ENCODE measurements around the gene MLLT3.

MLLT3 gene

GRCh38 chr9:20477940-20478620 is 144.2 kb downstream of the MLLT3 start:
- DNase-seq (ENCODE audit: low read depth in 2 of 2): no peak

GRCh38 chr9:20476912-20477521 is 145.3 kb downstream of the MLLT3 start:
- no peak for DNase-seq (ENCODE audit: low read depth in 2 of 2)

- DNase-seq (ENCODE audit: low read depth in 2 of 2): no peak
Measured at GRCh38 chr9:20474496-20474895, 147.8 kb downstream of the MLLT3 start.

- no peak for DNase-seq (ENCODE audit: low read depth in 2 of 2)
Measured at GRCh38 chr9:20473515-20474013, 148.7 kb downstream of the MLLT3 start.

- DNase-seq (ENCODE audit: low read depth in 2 of 2): no peak
Measured at GRCh38 chr9:20472342-20473045, 149.8 kb downstream of the MLLT3 start.

- DNase-seq (ENCODE audit: low read depth in 2 of 2): no peak
Measured at GRCh38 chr9:20466328-20467008, 155.8 kb downstream of the MLLT3 start.

- no peak for DNase-seq (ENCODE audit: low read depth in 2 of 2)
Measured at GRCh38 chr9:20464242-20464641, 158.1 kb downstream of the MLLT3 start.

- no peak for DNase-seq (ENCODE audit: low read depth in 2 of 2)
Measured at GRCh38 chr9:20463823-20464222, 158.5 kb downstream of the MLLT3 start.

GRCh38 chr9:20462410-20462809 is 159.9 kb downstream of the MLLT3 start:
- no peak for DNase-seq (ENCODE audit: low read depth in 2 of 2)

- no peak for DNase-seq (ENCODE audit: low read depth in 2 of 2)
Measured at GRCh38 chr9:20447291-20447690, 175.0 kb downstream of the MLLT3 start.

- DNase-seq (ENCODE audit: low read depth in 2 of 2): no peak
Measured at GRCh38 chr9:20446248-20446647, 176.1 kb downstream of the MLLT3 start.

- no peak for DNase-seq (ENCODE audit: low read depth in 2 of 2)
Measured at GRCh38 chr9:20442461-20443319, 179.6 kb downstream of the MLLT3 start.

- DNase-seq (ENCODE audit: low read depth in 2 of 2): no peak
Measured at GRCh38 chr9:20441711-20442423, 180.4 kb downstream of the MLLT3 start.

GRCh38 chr9:20441166-20441565 is 181.1 kb downstream of the MLLT3 start:
- DNase-seq (ENCODE audit: low read depth in 2 of 2): no peak

- no peak for DNase-seq (ENCODE audit: low read depth in 2 of 2)
Measured at GRCh38 chr9:20437476-20437875, 184.8 kb downstream of the MLLT3 start.

GRCh38 chr9:20436476-20437195 is 185.7 kb downstream of the MLLT3 start:
- no peak for DNase-seq (ENCODE audit: low read depth in 2 of 2)

- no peak for DNase-seq (ENCODE audit: low read depth in 2 of 2)
Measured at GRCh38 chr9:20428976-20429375, 193.3 kb downstream of the MLLT3 start.

- DNase-seq (ENCODE audit: low read depth in 2 of 2): no peak
Measured at GRCh38 chr9:20427359-20427758, 194.9 kb downstream of the MLLT3 start.

- DNase-seq (ENCODE audit: low read depth in 2 of 2): no peak
Measured at GRCh38 chr9:20426019-20426418, 196.3 kb downstream of the MLLT3 start.

- DNase-seq (ENCODE audit: low read depth in 2 of 2): no peak
Measured at GRCh38 chr9:20419533-20419932, 202.8 kb downstream of the MLLT3 start.

Data from stimulated activated CD8-positive, alpha-beta memory T cell treated with anti-CD3 and anti-CD28 coated beads, Interleukin-2, amount 100 ng/mL, for 48 hours (primary cell).